PC-3 (cell line): ENCODE measurements around the gene USH2A.

Source experiments
- EZH2phosphoT487 ChIP-seq: fragments of 300-600 bp; sonication (generic); IDR thresholded peaks from 2 replicates; pipeline ENCODE4 v1.6.1; 2018; ENCODE audit warnings: mild to moderate bottlenecking, antibody characterized with exemption, low read length, borderline replicate concordance
- TF ChIP-seq, protein P1 (sequence below): fragments of 300-600 bp; sonication (generic); conservative IDR thresholded peaks from 2 replicates; pipeline ENCODE4 v1.5.1; 2017; ENCODE audit warnings: antibody characterized with exemption, low read depth, mild to moderate bottlenecking, low read length

DNA sequence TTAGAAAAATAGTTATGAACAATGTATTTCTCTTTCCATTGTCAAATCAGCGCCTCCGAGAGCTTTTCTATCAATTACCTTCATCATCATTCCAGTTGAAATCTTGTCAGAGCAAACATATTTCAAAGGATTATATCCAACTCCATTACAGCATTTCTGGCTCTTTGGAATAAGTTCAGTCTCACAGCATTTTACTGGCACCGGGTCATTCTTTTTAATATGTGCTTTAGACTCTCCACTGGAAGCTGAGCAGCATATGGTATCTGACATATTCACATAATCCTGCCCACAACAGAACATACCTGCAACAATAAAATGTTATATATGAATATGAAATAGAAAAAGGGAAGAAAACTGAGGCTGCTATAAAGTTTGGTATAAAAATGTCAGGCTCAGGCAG, 633.3 kb downstream of the USH2A start:
- TF ChIP-seq, protein P1, sequence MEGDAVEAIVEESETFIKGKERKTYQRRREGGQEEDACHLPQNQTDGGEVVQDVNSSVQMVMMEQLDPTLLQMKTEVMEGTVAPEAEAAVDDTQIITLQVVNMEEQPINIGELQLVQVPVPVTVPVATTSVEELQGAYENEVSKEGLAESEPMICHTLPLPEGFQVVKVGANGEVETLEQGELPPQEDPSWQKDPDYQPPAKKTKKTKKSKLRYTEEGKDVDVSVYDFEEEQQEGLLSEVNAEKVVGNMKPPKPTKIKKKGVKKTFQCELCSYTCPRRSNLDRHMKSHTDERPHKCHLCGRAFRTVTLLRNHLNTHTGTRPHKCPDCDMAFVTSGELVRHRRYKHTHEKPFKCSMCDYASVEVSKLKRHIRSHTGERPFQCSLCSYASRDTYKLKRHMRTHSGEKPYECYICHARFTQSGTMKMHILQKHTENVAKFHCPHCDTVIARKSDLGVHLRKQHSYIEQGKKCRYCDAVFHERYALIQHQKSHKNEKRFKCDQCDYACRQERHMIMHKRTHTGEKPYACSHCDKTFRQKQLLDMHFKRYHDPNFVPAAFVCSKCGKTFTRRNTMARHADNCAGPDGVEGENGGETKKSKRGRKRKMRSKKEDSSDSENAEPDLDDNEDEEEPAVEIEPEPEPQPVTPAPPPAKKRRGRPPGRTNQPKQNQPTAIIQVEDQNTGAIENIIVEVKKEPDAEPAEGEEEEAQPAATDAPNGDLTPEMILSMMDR, result no peak
- no peak for TF ChIP-seq EZH2phosphoT487
